ENCODE results near the gene KANK2.
"Not testable (repeated sequence)": the region's sequence is repeated elsewhere in the genome, so short reads cannot be mapped to it uniquely, and the experiment has no call there.

The KANK2 gene

DNA sequence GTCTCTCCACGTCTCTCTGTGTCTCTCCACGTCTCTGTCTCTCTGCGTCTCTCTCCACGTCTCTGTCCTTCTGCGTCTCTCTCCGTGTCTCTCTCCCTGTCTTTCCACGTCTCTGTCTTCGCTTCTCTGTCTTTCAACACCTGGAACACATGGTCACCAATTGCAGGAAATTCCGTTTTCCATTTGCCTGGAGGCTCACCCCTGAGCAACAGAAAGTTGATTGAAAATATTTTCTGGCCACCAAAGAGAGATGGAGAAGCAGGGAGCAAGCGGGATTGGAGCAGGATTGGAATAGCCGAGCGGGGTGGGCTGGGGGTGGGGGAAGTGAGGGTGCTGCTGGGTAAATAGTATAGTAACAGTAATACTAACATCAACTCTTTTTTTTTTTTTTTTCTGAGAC, 1.7 kb downstream of the KANK2 start:
- FAIRE-seq = no peak

DNA sequence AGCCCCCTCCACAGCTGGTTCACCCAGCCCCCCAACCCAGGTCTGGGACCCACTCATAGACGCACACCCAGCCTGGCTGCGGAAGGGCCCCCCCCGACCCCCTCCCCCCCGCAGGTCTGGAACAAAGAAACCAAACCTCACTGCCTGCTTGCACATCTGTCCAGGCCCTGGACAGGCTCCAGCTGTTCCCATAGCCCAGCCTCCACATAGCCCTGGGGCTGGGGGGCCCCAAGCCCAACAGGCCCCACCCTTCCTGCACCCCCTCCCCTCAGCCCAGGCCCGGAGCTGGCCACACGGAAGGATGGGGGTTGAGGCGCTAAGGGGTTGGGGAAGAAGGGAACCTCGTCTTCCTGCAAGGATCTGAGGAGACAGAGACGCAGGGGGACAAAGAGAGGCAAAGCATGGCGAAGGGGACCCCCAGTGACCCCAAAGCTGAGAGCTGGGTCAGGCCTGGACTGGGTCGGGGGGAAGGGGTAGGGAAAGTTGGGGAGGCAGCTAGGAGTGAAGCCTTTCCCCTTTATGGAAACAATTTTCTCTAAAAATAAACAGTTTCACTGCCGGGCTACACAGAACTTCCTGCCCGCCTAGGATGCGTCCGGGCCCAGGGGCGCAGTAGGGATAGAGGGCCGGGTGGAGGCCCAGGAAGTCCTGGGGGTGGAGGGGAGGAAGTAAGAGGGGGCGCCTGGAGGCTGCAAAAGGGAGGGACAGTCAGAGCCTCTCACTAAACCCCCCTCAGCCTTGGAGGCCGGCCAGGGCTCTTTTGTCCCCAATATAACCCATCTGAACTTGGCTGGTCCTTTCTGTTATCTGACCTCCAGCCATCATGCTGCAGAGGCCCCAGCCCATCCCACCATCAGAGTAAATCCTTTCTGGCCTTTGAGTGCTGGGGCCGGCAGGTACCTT, 2.4 kb downstream of the KANK2 start:
- FAIRE-seq = no peak

DNA sequence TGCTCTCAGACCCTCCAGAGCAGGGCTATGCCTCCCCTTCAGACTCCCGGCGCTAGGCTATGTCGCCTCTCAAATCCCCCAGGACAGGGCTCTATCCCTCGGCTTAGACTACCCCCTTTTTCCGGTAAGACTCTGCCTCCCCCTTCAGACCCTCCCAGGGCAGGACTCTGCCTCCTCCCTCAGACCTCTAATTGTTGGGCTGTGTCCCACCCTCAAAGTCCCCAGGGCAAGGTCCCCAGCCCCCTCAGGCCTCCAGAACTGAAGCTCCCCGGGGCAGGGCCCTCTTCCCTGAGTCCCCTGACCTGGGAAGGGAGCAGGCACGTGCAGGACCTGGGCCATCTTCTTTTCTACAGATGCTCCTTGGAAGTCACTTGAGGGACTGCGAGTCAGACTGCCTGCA, 3.2 kb downstream of the KANK2 start:
- FAIRE-seq = no peak

GRCh38 chr19:11192957-11193939, 4.1 kb downstream of the KANK2 start:
- FAIRE-seq = no peak

- no peak for FAIRE-seq
These were observed 5.4 kb downstream of the KANK2 start for GRCh38 chr19:11191934-11192333.

DNA sequence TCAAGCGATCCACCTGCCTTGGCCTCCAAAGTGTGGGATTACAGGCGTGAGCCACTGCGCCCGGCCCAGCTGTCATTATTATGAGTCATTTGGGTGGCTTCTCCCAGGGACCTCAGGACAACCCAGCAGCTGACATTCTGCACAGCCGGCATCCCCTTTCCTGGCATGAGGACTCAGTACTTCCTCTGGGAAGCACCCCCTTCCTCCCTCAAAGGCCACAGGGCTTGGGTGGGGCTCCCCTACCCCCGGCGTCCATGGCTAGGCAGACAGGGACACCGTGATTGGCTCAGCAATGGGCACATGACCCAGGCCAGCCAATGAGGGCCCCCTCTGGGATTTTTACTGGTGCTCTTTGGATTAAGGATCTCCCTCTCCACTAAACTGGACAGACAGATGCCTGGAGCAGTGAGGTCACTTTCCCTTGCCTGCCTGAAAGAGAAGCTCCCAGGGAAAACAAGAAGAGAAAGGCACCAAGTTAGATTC, 6.0 kb downstream of the KANK2 start:
- no peak for FAIRE-seq

- no peak for FAIRE-seq
These were observed 6.8 kb downstream of the KANK2 start for GRCh38 chr19:11190501-11190900.

DNA sequence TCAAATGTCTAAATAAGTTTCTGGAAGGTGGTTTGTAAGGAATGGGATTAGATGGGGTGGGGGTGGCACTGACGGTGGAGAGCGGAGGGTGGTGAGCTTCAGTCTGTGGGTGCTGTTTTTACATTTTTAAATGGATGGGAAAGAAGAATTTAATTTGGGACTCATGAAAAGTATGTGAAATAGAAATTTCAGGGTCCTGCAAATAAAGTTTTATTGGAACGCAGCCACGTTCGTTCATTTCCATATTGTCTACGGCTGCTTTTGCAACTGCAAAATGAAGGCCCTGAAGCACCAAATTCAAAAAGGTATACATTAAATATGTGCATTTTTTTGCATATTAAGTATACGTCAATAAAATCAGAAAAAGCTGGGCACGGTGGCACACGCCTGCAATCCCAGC, 9.9 kb downstream of the KANK2 start:
- FAIRE-seq = no peak

DNA sequence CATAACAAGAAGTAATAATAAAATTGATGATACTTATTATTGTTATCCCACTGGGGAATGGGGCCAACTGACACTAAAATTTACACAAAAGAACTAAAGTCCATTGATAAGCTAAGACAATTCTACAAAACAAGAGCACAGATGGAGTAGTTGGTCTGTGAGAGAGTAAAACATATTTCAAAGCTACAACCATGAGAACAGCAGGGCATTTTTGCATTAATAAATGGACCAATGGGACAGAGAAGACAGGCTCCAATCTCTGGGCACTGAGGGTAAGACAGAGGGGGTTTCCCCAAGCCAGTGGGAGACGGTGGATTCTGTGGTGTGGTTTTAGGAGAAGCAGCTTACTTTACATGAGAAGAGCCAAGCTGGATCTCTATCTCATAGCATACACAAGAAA, 14.4 kb downstream of the KANK2 start:
- FAIRE-seq = no peak

- FAIRE-seq = no peak
These were observed 15.9 kb downstream of the KANK2 start for GRCh38 chr19:11181488-11181887.

GRCh38 chr19:11180975-11181374, 16.4 kb downstream of the KANK2 start:
- not testable (repeated sequence) for FAIRE-seq

DNA sequence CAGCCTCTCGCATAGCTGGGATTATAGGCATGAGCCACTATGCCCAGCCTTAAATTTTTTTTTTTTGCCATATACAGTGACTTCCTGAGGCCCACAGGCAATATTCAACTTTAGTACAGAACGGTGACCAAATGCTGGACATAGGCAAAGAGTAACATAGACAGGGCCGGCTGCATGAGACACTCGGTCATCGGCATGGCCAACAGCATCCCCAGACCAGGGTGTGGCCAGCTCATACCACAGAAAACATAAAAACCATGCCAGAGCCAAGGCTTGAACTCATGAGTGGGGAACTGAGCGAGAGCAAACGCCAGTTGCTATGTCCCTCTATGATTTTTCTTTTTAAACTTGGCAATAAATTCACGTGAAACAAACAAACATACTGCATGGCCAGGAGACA, 17.0 kb downstream of the KANK2 start:
- no peak for FAIRE-seq

- no peak for FAIRE-seq
These were observed 17.5 kb downstream of the KANK2 start for GRCh38 chr19:11179716-11180297.

DNA sequence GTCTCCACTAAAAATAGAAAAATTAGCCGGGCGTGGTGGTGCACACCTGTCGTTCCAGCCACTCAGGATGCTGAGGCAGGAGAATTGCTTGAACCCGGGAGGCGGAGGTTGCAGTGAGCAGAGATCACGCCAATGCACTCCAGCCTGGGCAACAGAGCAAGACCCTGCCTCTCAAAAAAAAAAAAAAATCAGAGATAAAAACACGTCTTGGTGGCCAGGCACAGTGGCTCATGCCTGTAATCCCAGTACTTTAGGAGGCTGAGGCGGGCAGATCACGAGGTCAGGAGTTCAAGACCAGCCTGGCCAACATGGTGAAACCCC, 18.2 kb downstream of the KANK2 start:
- not testable (repeated sequence) for FAIRE-seq

DNA sequence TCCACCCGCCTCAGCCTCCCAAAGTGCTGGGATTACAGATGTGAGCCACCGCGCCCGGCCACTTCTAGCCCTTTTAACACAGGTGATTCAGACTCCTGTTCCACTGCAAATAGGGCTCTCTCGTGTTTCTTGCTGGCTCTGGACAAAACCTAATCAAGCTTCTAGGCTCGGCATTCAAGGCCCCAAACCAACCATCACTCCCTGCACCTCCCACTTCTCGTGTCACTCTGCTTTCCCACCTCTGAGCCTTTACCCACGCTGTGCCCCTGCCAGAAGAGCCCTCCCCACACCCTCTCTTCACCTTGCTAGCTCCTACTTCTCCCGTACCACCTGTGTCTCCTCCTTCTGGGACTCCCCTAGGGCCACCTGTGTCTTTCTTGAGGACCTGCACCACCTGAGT, 19.8 kb downstream of the KANK2 start:
- no peak for FAIRE-seq

DNA sequence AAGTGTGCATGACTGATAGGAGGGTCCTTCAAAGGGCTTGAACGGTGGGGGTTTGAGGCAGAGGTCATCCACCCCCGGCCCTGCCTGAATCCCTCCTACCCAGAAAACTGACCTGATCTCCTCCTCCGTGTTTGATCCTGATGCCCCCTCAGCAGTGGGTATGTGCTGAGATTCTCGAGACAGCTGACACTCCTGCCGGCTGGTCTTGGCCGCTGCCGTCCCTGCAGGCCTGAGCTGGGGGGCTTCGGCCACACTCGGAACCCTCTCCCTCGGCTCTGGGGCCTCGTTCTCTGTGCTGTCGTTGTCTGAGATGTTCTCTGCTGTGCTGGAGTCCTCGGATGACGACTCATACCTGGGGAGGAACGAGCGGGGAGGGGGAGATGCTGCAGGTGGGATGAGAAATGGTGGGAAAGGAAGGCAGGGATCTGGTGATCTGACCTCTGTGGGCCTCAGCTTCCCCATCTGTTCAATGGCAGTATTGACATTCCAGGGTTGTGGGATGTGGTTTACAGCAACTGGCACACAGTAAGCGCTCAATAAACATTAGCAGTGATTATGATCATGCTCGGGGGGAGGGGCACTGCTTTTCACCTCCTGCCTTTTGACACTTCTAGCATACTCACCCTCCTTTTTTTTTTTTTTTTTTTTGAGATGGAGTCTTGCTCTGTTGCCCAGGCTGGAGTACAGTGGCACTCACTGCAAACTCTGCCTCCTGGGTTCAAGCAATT, 20.7 kb downstream of the KANK2 start:
- FAIRE-seq = no peak

GRCh38 chr19:11175920-11176319, 21.4 kb downstream of the KANK2 start:
- no peak for FAIRE-seq

DNA sequence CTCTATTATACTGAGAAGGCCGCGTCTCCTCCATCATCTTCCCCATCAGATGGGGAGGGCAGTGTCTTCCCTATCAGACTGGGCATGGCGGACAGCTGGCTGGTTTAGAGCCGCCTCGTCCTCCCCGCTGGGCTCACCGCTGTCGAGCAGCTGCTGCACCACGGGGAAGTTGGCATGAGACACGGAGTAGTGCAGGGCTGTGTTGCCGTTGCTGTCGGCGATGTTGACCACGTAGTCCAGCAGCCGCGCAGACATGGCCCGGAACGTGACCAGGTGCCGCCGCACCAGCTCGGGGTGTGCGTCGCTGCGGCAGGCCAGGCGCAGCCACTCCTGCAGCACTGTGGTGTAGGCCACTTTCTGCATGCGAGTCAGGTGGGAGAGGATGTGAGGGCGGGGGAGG, 23.0 kb downstream of the KANK2 start:
- no peak for FAIRE-seq

DNA sequence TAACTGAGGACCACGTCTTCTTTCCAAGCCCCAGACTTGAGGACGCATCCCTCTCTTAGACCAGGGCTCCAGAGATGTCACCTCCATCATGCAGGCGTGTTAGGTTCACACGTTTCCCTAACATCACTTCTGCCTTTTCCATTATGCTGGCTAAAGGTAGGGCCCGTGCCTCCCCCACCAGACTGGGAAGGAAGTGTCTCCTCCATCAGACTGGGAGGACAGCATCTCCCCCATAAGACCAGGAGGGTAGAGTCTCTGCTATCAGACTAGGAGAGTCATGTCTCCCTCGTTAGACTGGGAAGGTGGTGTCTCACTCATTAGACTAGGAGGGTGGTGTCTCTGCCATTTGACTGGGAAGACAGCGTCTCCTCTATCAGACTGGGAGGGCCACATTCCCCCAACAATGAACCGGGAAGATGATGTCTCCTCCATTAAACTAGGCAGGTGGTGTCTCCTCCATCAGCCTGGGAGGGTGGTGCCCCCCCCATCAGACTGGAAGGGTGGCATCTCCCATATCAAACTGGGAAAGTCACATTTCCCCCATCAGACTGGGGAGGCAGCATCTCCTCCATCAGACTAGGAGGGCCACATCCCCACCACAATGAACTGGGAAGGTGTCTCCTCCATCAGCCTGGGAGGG, 23.7 kb downstream of the KANK2 start:
- FAIRE-seq = no peak

DNA sequence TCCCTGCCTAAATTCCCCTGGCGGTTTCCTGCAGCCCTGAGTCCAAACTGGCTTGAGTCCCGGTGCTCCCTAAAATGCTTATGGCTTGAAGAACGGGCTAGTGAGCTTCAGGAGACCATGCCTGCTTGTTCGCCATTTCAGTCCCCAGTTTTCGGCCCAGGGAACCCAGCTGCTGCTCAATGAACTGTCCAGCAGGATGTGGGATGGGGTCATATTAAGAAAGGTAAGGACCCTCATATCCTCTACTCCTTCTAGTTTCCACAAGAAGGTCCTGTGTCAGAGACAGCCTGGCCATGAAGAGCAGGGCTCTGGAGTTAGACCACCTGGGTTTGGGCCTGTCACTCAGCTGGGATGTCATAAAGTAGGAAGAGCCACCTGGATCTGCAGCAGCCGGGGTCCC, 24.8 kb downstream of the KANK2 start:
- no peak for FAIRE-seq

DNA sequence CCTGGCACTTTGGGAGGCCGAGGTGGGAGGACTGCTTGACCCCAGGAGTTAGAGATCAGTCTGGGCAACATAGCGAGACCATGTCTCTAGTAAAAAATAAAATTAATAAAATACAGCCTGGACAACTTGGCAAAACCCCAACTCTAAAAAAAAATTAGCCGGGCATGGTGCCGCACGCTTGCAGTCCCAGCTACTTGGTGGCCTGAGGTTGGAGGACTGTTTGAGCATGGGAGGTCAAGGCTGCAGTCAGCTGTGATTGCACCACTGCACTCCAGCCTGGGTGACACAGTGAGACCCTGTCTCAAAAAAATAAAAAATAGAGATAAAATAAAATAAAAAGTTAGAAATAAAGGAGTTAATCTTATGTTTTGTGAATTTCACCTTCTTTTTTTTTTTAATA, 26.2 kb downstream of the KANK2 start:
- no peak for FAIRE-seq

All from TTC549 (cell line).